ENCODE results near the gene TEX19. TPM values are rescaled to one million over a fixed set of nuclear protein-coding genes. Genes with fewer than 3 reads are reported as not detected.

The TEX19 gene
- total and polyA plus RNA-seq, 2 of the 4 experiments (the other 2 are of a cell fraction): under 0.01 to 0.03 TPM

GRCh38 chr17:82394278-82394677 is 35.2 kb downstream of the TEX19 start:
- H3K4ac ChIP-seq (ENCODE audit: low read depth, low read length): no peak overlapping the region
- dilution Hi-C loops (cut with HindIII; ENCODE audit: low sequenced_read_pairs, unreplicated experiment): no loop called here
- DNase-seq (no peak), ATAC-seq (ENCODE audit: low read depth) (no peak)
- no TSS peak for BruUV-seq (replicated peaks)
- H3K9me1 ChIP-seq (ENCODE audit: insufficient read depth, low read length): no peaks in the 10 kb centered on the region
- no peak overlapping the region for H2AK5ac ChIP-seq (ENCODE audit: low read depth, low read length)
- H3K9me3 ChIP-seq (ENCODE audit: control insufficient read depth, insufficient read depth, low read length): no peaks in the 10 kb centered on the region
- H3K4me2 ChIP-seq (ENCODE audit: low read depth, low read length): no peak overlapping the region
- intact Hi-C loops (cut with micrococcal nuclease): no loop called here
- no peak overlapping the region for H3K9ac ChIP-seq (ENCODE audit: low read depth, low read length)
- no peaks in the 10 kb centered on the region for H3K79me1 ChIP-seq (ENCODE audit: low read depth in 1 of 2, low read length in 2 of 2)
- peaks cover 7% of the 10 kb centered on the region for H4K20me1 ChIP-seq (ENCODE audit: insufficient read depth, low read length)
- H4K8ac ChIP-seq (ENCODE audit: low read depth in 2 of 2, low read length in 2 of 2): no peak overlapping the region
- no peak overlapping the region for H3K14ac ChIP-seq (replicated peaks; ENCODE audit: low read depth, low read length)
- 100% methylated on average over 3 of the region's 12 CpGs; no CpG with 5 or more reads in 1 of the 2 experiments for WGBS, 2 experiments (ENCODE audit: extremely low coverage in 2 of 2, insufficient read length in 1 of 2)
- no peak overlapping the region for H4K5ac ChIP-seq (ENCODE audit: low read depth, low read length)
- TF ChIP-seq CEBPB (IDR thresholded peaks at IDR 0.05; ENCODE audit: low read depth, low read length): no peak
- TF ChIP-seq SMC3 (IDR thresholded peaks at IDR 0.05; ENCODE audit: low read depth, low read length): no peak
- TF ChIP-seq ELK1 (IDR thresholded peaks at IDR 0.05; ENCODE audit: borderline replicate concordance, low read depth, low read length): no peak
- TF ChIP-seq MXI1 (IDR thresholded peaks at IDR 0.05; ENCODE audit: borderline replicate concordance, low read depth, low read length): no peak
- TF ChIP-seq BHLHE40 (IDR thresholded peaks at IDR 0.05; ENCODE audit: low read depth, low read length): no peak
- no peak for TF ChIP-seq NFE2L2 (IDR thresholded peaks at IDR 0.05; ENCODE audit: low read depth, low read length)
- no peak for TF ChIP-seq USF2 (IDR thresholded peaks at IDR 0.05; ENCODE audit: low read depth, low read length)
- no peak for TF ChIP-seq RFX5 (IDR thresholded peaks at IDR 0.05; ENCODE audit: low read depth, low read length)
- no peak for TF ChIP-seq RCOR1 (IDR thresholded peaks at IDR 0.05; ENCODE audit: insufficient replicate concordance, low read length)
- CTCF ChIA-PET: no interaction called here
- H4K91ac ChIP-seq (ENCODE audit: insufficient read depth, low read depth, low read length): no peak overlapping the region
- H2AK9ac ChIP-seq (replicated peaks; ENCODE audit: low read depth, low read length, poor library complexity): no peak overlapping the region
- H3K36me3 ChIP-seq (ENCODE audit: control insufficient read depth, insufficient read depth, low read length): peaks cover 10% of the 10 kb centered on the region; the same call in 1 of the 2 replicates
- H2BK20ac ChIP-seq (ENCODE audit: low read depth, low read length): no peak overlapping the region
- H3K56ac ChIP-seq (ENCODE audit: extremely low read depth, insufficient read depth, low read length): no peak overlapping the region
- no peaks in the 10 kb centered on the region for H3K27me3 ChIP-seq (ENCODE audit: control insufficient read depth, insufficient read depth, low read length)
- no peak overlapping the region for H2BK120ac ChIP-seq (ENCODE audit: low read depth, low read length)
- H3K4me3 ChIP-seq (ENCODE audit: insufficient read depth, low read depth, low read length): no peak overlapping the region
- H3K18ac ChIP-seq (ENCODE audit: low read depth, low read length): no peak overlapping the region
- H2BK15ac ChIP-seq (ENCODE audit: low read depth, low read length): no peak overlapping the region
- no peak overlapping the region for H3K23ac ChIP-seq (ENCODE audit: low read depth, low read length)
- in situ Hi-C loops (cut with MboI; ENCODE audit: low sequenced_read_pairs): no loop called here
- H2AFZ ChIP-seq (replicated peaks; ENCODE audit: low read length, poor library complexity): no peak overlapping the region
- POLR2A ChIA-PET (ENCODE audit: unreplicated experiment): no interaction called here
- H3K27ac ChIP-seq (ENCODE audit: insufficient read depth, low read length): no peak overlapping the region
- H3K4me1 ChIP-seq (ENCODE audit: control insufficient read depth, insufficient read depth, low read length): peaks cover 12% of the 10 kb centered on the region
- no peak overlapping the region for H2BK5ac ChIP-seq (ENCODE audit: low read depth, low read length, poor library complexity, severe bottlenecking)

Data from IMR-90 (cell line).